Suprapubic skin (tissue), 4 donors: ENCODE measurements around the gene LMF2.

Experiments
- CTCF ChIP-seq, 2 donors: fragments of 200-600 bp in 1 of 2; fragments of 450-650 bp in 1 of 2; sonication (generic) in 1 of 2; IDR thresholded peaks; one replicate each; pipeline ENCODE4 v1.5.1; 2016 to 2019; ENCODE audit warnings: antibody characterized with exemption in 2 of 2, mild to moderate bottlenecking in 1 of 2, moderate library complexity in 1 of 2
- EP300 ChIP-seq: sonication (generic); formaldehyde crosslinking; IDR thresholded peaks from one replicate; pipeline ENCODE4 v1.6.1; 2017; ENCODE audit warnings: antibody characterized with exemption
- POLR2A ChIP-seq, 2 donors: fragments of 450-650 bp; IDR thresholded peaks; one replicate each; pipeline ENCODE4 v1.6.1; 2017; ENCODE audit warnings: antibody characterized with exemption in 2 of 2, mild to moderate bottlenecking in 2 of 2, moderate library complexity in 2 of 2
- POLR2AphosphoS5 ChIP-seq, 3 donors: sonication (generic); formaldehyde crosslinking; IDR thresholded peaks; one replicate each; pipeline ENCODE4 v1.6.1; 2017; ENCODE audit warnings: antibody characterized with exemption in 3 of 3

- TF ChIP-seq CTCF (IDR thresholded peaks at IDR 0.05): no peak
- no peak for TF ChIP-seq POLR2A (IDR thresholded peaks at IDR 0.05)
- no peak for TF ChIP-seq POLR2AphosphoS5 (IDR thresholded peaks at IDR 0.05)
- TF ChIP-seq EP300: no peak
These were observed 16.5 kb upstream of the LMF2 start for GRCh38 chr22:50523806-50524675.
